Gastrocnemius medialis (tissue), 4 donors: ENCODE data around the gene TXNDC11. TPM values are rescaled to one million over a fixed set of nuclear protein-coding genes. Genes with fewer than 3 reads are reported as not detected.

Experiments
- ATAC-seq, 2 donors: fragments of 150-250 bp; one replicate each; pipeline ENCODE4 v1.9.1; 2016
- DNase-seq, 2 donors: peaks; one replicate each; pipeline ENCODE4 v3.0.0-alpha.2; 2019
- H3K27ac ChIP-seq, 4 donors: fragments of 200-600 bp; sonication (generic); 1 replicate in 1 of 4; 2 replicates in 3 of 4; pipeline ENCODE4 v1.5.1; 2016 to 2018; ENCODE audit warnings: mild to moderate bottlenecking in 2 of 4, moderate library complexity in 1 of 4
- H3K27me3 ChIP-seq, 3 donors: fragments of 200-600 bp; sonication (generic) in 2 of 3; 1 replicate in 1 of 3; 2 replicates in 2 of 3; pipeline versions ENCODE4 v1.5.1 to v1.6.0; 2016 to 2019; ENCODE audit warnings: mild to moderate bottlenecking in 1 of 3, moderate library complexity in 1 of 3
- H3K36me3 ChIP-seq, 2 donors: fragments of 200-600 bp; sonication (generic) in 1 of 2; one replicate each; pipeline ENCODE4 v1.5.1; 2017 to 2018
- H3K4me1 ChIP-seq, 2 donors: fragments of 200-600 bp; sonication (generic) in 1 of 2; one replicate each; pipeline ENCODE4 v1.5.1; 2016 to 2017; ENCODE audit warnings: mild to moderate bottlenecking in 2 of 2
- H3K4me3 ChIP-seq, 4 donors: fragments of 200-600 bp; sonication (generic) in 3 of 4; 1 replicate in 1 of 4; 2 replicates in 3 of 4; pipeline ENCODE4 v1.5.1; 2016 to 2019; ENCODE audit warnings: mild to moderate bottlenecking in 2 of 4
- H3K9me3 ChIP-seq, 3 donors: fragments of 200-600 bp; sonication (generic) in 2 of 3; 1 replicate in 1 of 3; 2 replicates in 2 of 3; pipeline ENCODE4 v1.5.1; 2016 to 2019
- CTCF ChIP-seq, 5 experiments: fragments of 450-650 bp in 3 of 5; fragments of 200-600 bp in 2 of 5; sonication (generic) in 2 of 5; IDR thresholded peaks in 4 of 5; conservative IDR thresholded peaks in 1 of 5; 1 replicate in 4 of 5; 2 replicates in 1 of 5; pipeline ENCODE4 v1.5.1; 2016 to 2019; ENCODE audit warnings: antibody characterized with exemption in 5 of 5, mild to moderate bottlenecking in 3 of 5, moderate library complexity in 3 of 5
- POLR2A ChIP-seq, 2 donors: fragments of 450-650 bp; IDR thresholded peaks; one replicate each; pipeline ENCODE4 v1.6.1; 2017; ENCODE audit warnings: antibody characterized with exemption in 2 of 2, mild to moderate bottlenecking in 2 of 2, moderate library complexity in 2 of 2
- in situ Hi-C, 4 donors: fragments of 200-750 bp; cut with MboI; loops; one replicate each; pipeline versions ENCODE4 v1.15.0 to v1.8.0; 2017; ENCODE audit warnings: low sequenced_read_pairs in 4 of 4
- intact Hi-C: fragments of 100-400 bp; cut with DNase I; formaldehyde crosslinking; loops from one replicate; pipeline ENCODE4 v1.15.1; 2023; ENCODE audit warnings: low total_unique reads
- total RNA-seq, 4 donors: library from RNA; depleted of rRNA; stranded (reverse); fragments of >200 nt; gene quantifications; one replicate each; pipeline versions ENCODE4 v1.1.0 to v1.2.3, GENCODE V29; 2016

The TXNDC11 gene
- total RNA-seq, 4 donors from 2014 or later = 35.2 to 64.5 (median 51.2) TPM

- in situ Hi-C loops (loop anchor here in 1 of 4 donors (10.0 kb wide), 1 partner anchor 224 kb away; no protein-coding TSS in a partner anchor), intact Hi-C loops (no loop called here)
- Histone ChIP-seq H3K27ac (peak overlapping the region in 3 of 4 donors; percentile 94 to 96 (median 95)), H3K27me3 (no peaks in the 10 kb centered on the region), H3K36me3 (no peaks in the 10 kb centered on the region), H3K4me1 (peaks cover 19 to 23% of the 10 kb centered on the region in 2 donors), H3K9me3 (no peaks in the 10 kb centered on the region), H3K4me3 (no peak overlapping the region)
- DNase-seq = no peak
- no peak for TF ChIP-seq CTCF (IDR thresholded peaks at IDR 0.05 in 4 of 5, conservative IDR thresholded peaks at IDR 0.05 in 1 of 5)
- no peak for TF ChIP-seq POLR2A (IDR thresholded peaks at IDR 0.05)
- ATAC-seq = no peak
Measured at GRCh38 chr16:11639008-11639562, 103.6 kb downstream of the TXNDC11 start.

GRCh38 chr16:11638140-11638539, 104.5 kb downstream of the TXNDC11 start:
- TF ChIP-seq CTCF (IDR thresholded peaks at IDR 0.05 in 4 of 5, conservative IDR thresholded peaks at IDR 0.05 in 1 of 5) = no peak
- H3K27me3 ChIP-seq = no peaks in the 10 kb centered on the region
- no peak overlapping the region for H3K4me3 ChIP-seq
- H3K27ac ChIP-seq = no peak overlapping the region
- intact Hi-C loops (no loop called here), in situ Hi-C loops (loop anchor here in 1 of 4 donors (10.0 kb wide), 1 partner anchor 223 kb away; no protein-coding TSS in a partner anchor)
- H3K4me1 ChIP-seq = peaks cover 19 to 23% of the 10 kb centered on the region in 2 donors
- ATAC-seq (no peak), DNase-seq (no peak)
- H3K9me3 ChIP-seq = no peaks in the 10 kb centered on the region
- no peaks in the 10 kb centered on the region for H3K36me3 ChIP-seq

DNA sequence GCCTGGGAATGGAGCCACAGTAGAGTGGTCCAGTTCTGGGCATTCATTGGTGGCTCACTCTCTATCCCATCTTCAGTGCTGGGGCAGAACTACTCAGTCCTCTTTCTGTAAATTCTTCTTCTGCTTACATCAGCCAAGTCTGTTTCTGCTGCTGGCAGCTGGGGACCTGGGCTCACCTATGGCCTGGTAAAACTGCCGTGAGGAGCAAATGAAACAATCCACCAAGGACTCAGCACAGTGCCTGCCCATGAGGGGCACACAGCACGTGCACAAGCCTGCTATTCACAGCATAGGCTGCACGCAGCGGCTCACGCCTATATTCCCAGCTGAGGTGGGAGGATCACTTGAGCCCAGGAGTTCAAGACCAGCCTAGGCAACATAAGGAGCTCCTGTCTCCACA, 105.3 kb downstream of the TXNDC11 start:
- in situ Hi-C loops = loop anchor here in 1 of 4 donors (10.0 kb wide), 1 partner anchor 223 kb away; no protein-coding TSS in a partner anchor

GRCh38 chr16:11636172-11636721, 106.4 kb downstream of the TXNDC11 start:
- Histone ChIP-seq H3K36me3 (no peaks in the 10 kb centered on the region), H3K27me3 (no peaks in the 10 kb centered on the region), H3K9me3 (no peaks in the 10 kb centered on the region), H3K27ac (no peak overlapping the region), H3K4me1 (peaks cover 13 to 15% of the 10 kb centered on the region in 2 donors), H3K4me3 (no peak overlapping the region)
- TF ChIP-seq CTCF (IDR thresholded peaks at IDR 0.05 in 4 of 5, conservative IDR thresholded peaks at IDR 0.05 in 1 of 5) = no peak
- no peak for TF ChIP-seq POLR2A (IDR thresholded peaks at IDR 0.05)
- intact Hi-C loops = no loop called here
- DNase-seq (no peak), ATAC-seq (no peak)
- in situ Hi-C loops = loop anchor here in 1 of 4 donors (10.0 kb wide), 1 partner anchor 221 kb away; no protein-coding TSS in a partner anchor

More for the DNA sequence above, 105.3 kb downstream of the TXNDC11 start:
- H3K4me1 ChIP-seq = peaks cover 19 to 23% of the 10 kb centered on the region in 2 donors
- H3K27ac ChIP-seq = no peak overlapping the region
- H3K27me3 ChIP-seq = no peaks in the 10 kb centered on the region
- no peaks in the 10 kb centered on the region for H3K36me3 ChIP-seq
- no peaks in the 10 kb centered on the region for H3K9me3 ChIP-seq
- ATAC-seq = no peak
- intact Hi-C loops = no loop called here
- no peak overlapping the region for H3K4me3 ChIP-seq
- DNase-seq = no peak
- TF ChIP-seq POLR2A (IDR thresholded peaks at IDR 0.05) = no peak
- TF ChIP-seq CTCF (IDR thresholded peaks at IDR 0.05 in 4 of 5, conservative IDR thresholded peaks at IDR 0.05 in 1 of 5) = no peak
